Uterus (tissue), 2 donors: ENCODE results near the gene ZDHHC7.

Experiments
- POLR2A ChIP-seq, 2 donors: fragments of 450-650 bp; IDR thresholded peaks; one replicate each; pipeline ENCODE4 v1.6.1; 2016; ENCODE audit warnings: antibody characterized with exemption in 2 of 2, mild to moderate bottlenecking in 1 of 2, moderate library complexity in 1 of 2
- TF ChIP-seq, protein P1 (sequence below), 4 experiments: fragments of 200-600 bp in 2 of 4; fragments of 450-650 bp in 2 of 4; sonication (generic) in 2 of 4; IDR thresholded peaks; one replicate each; pipeline ENCODE4 v1.5.1; 2016 to 2019; ENCODE audit warnings: antibody characterized with exemption in 4 of 4, mild to moderate bottlenecking in 2 of 4, moderate library complexity in 1 of 4

DNA sequence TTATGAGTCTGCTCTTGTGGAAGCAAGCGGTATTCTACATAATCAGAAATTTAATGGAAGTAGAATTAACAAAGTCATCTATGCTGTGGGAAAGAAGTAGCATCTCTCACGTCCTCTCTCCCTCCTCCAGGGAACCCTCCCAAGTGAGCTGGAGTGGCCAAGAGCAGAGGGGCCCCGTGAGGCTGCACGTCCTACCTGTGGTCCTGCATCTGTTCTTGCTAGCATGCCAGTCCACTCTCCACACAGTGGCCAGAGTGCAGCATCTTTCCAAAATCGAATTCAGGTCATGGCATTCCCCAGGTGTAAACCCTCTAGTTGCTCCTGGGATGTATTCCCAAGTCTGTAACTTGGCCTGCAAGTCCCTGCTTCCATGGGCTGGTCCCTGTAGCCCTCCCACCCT, 26.4 kb upstream of the ZDHHC7 start:
- TF ChIP-seq, protein P1, sequence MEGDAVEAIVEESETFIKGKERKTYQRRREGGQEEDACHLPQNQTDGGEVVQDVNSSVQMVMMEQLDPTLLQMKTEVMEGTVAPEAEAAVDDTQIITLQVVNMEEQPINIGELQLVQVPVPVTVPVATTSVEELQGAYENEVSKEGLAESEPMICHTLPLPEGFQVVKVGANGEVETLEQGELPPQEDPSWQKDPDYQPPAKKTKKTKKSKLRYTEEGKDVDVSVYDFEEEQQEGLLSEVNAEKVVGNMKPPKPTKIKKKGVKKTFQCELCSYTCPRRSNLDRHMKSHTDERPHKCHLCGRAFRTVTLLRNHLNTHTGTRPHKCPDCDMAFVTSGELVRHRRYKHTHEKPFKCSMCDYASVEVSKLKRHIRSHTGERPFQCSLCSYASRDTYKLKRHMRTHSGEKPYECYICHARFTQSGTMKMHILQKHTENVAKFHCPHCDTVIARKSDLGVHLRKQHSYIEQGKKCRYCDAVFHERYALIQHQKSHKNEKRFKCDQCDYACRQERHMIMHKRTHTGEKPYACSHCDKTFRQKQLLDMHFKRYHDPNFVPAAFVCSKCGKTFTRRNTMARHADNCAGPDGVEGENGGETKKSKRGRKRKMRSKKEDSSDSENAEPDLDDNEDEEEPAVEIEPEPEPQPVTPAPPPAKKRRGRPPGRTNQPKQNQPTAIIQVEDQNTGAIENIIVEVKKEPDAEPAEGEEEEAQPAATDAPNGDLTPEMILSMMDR (IDR thresholded peaks at IDR 0.05) = no peak
- no peak for TF ChIP-seq POLR2A (IDR thresholded peaks at IDR 0.05)
